Urothelium cell line (cell line): Measurements from ENCODE around the gene FBXO33.
"Not testable (repeated sequence)": the region's sequence is repeated elsewhere in the genome, so short reads cannot be mapped to it uniquely, and the experiment has no call there.

Experiments used
- DNase-seq: peaks from one replicate; pipeline ENCODE4 v3.0.0; 2011; ENCODE audit warnings: low spot score, mixed read lengths
- FAIRE-seq: peaks from 2 replicates; lab custom pipeline; 2011; peaks lifted over from hg19 to GRCh38; lab: Jason Lieb, UNC

Gene FBXO33

GRCh38 chr14:39381366-39381765 lies 50.9 kb downstream of the FBXO33 start:
- FAIRE-seq: no peak
- no peak for DNase-seq

GRCh38 chr14:39376667-39377403 lies 55.4 kb downstream of the FBXO33 start:
- no peak for DNase-seq

GRCh38 chr14:39374851-39375250 lies 57.4 kb downstream of the FBXO33 start:
- no peak for DNase-seq
- FAIRE-seq: no peak

More at GRCh38 chr14:39376667-39377403, 55.4 kb downstream of the FBXO33 start:
- no peak for FAIRE-seq

- DNase-seq (no peak), FAIRE-seq (no peak)
Observed at GRCh38 chr14:39372656-39373055, 59.6 kb downstream of the FBXO33 start.

- no peak for FAIRE-seq
- no peak for DNase-seq
Observed at GRCh38 chr14:39370415-39370814, 61.8 kb downstream of the FBXO33 start.

- DNase-seq (no peak), FAIRE-seq (no peak)
Observed at GRCh38 chr14:39369029-39369428, 63.2 kb downstream of the FBXO33 start.

GRCh38 chr14:39368261-39368959 lies 63.8 kb downstream of the FBXO33 start:
- DNase-seq (peak; percentile 41), FAIRE-seq (no peak)

- DNase-seq (no peak), FAIRE-seq (no peak)
Observed at GRCh38 chr14:39367387-39367751, 64.9 kb downstream of the FBXO33 start.

GRCh38 chr14:39366460-39367386 lies 65.5 kb downstream of the FBXO33 start:
- DNase-seq: no peak
- no peak for FAIRE-seq

GRCh38 chr14:39365354-39365753 lies 66.9 kb downstream of the FBXO33 start:
- no peak for FAIRE-seq
- no peak for DNase-seq

GRCh38 chr14:39364509-39364908 lies 67.7 kb downstream of the FBXO33 start:
- DNase-seq: no peak
- FAIRE-seq: no peak

- DNase-seq, FAIRE-seq: not testable (repeated sequence)
Observed at GRCh38 chr14:39361556-39361955, 70.7 kb downstream of the FBXO33 start.

- no peak for FAIRE-seq
Observed at GRCh38 chr14:39360316-39360715, 71.9 kb downstream of the FBXO33 start.

GRCh38 chr14:39359069-39359468 lies 73.2 kb downstream of the FBXO33 start:
- FAIRE-seq, DNase-seq: not testable (repeated sequence)

More at GRCh38 chr14:39360316-39360715, 71.9 kb downstream of the FBXO33 start:
- no peak for DNase-seq

- no peak for FAIRE-seq
Observed at GRCh38 chr14:39351708-39352107, 80.5 kb downstream of the FBXO33 start.

GRCh38 chr14:39350866-39351265 lies 81.4 kb downstream of the FBXO33 start:
- DNase-seq (no peak), FAIRE-seq (no peak)

More at GRCh38 chr14:39351708-39352107, 80.5 kb downstream of the FBXO33 start:
- no peak for DNase-seq
